ENCODE measurements around the gene SDK1.

The SDK1 gene

DNA sequence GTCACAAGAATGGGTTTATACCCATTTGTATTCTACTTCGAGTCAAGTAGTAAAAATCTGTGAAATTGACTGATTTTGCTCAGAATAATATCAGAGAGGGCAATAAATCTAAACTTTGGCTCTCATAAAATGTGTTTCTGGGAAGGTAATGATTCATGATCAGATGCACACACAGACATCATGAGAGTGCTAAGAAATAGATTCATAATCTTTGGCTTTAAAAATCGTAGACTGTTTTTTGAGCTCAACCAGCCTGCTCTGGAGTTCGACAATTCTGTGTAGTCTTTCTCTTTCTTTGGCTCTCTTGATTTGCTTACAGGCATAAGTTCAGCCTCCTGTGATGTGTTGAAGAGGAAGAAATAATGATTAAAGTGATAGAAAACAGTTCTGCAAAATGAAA, 494.7 kb downstream of the SDK1 start:
- no peak for DNase-seq (ENCODE audit: low read depth in 2 of 2)

- no peak for DNase-seq (ENCODE audit: low read depth in 2 of 2)
Observed at GRCh38 chr7:3805151-3805550, 504.1 kb downstream of the SDK1 start.

DNA sequence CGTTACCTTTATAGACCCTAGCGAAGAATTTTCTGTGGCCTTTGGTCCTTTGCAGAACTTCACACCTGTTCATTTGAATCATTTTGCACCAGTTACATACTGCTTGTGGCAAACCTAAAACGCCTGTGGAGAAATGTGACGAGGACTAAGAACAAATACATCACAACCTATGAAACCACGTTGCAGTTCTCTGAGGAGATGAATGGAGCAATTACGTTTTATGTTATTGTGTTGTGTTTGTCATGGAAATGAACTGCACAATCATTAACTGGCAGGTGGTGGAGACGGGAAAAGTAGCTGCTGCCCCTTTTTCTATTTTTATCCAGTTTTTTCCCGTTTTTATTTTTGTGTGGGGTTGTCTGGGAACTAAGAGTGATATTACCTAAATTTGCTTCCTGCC, 505.5 kb downstream of the SDK1 start:
- DNase-seq (ENCODE audit: low read depth in 2 of 2): no peak

DNA sequence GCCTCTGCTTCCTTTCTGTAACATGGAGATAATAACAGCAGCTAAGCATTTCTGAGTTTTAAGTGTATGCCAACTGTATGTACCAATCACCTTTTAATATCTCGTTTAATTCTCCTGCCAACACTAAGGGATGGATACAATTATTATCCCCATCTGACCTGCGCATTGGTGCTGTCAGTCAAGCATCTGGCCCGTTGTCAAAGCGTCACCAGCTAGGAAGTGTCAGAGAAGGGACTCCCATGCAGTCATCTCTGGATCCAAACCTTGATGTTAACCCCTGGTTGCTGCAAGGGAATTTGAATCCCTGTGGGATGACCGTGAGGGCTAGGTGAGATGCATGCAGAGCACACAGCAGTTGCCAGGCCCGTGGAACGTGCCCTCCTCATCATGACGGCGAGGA, 506.8 kb downstream of the SDK1 start:
- DNase-seq (ENCODE audit: low read depth in 2 of 2): no peak

GRCh38 chr7:3821488-3821887, 520.4 kb downstream of the SDK1 start:
- no peak for DNase-seq (ENCODE audit: low read depth in 2 of 2)

GRCh38 chr7:3825491-3825890, 524.4 kb downstream of the SDK1 start:
- no peak for DNase-seq (ENCODE audit: low read depth in 2 of 2)

- no peak for DNase-seq (ENCODE audit: low read depth in 2 of 2)
Observed at GRCh38 chr7:3832199-3832598, 531.1 kb downstream of the SDK1 start.

DNA sequence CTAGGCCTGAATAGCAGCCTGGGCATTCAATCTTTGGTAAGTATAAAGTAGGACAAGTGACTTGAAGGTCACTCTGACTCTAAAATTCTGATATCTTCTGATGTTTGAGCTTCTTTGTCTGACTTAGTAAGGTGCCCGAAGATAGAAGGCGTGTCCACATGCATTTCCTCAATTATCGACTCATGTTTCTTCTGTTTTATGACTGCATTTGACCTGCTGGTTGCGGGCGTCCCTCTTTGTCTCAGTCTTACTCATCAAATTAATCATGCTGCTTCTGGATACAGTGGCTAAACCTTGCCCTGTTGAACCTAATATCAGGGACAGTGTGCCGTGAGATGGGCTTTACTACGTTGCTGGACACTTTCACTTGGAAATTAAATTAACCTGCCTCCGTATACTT, 534.1 kb downstream of the SDK1 start:
- DNase-seq (ENCODE audit: low read depth in 2 of 2): no peak

GRCh38 chr7:3836855-3837254, 535.8 kb downstream of the SDK1 start:
- DNase-seq (ENCODE audit: low read depth in 2 of 2): no peak

- DNase-seq (ENCODE audit: low read depth in 2 of 2): no peak
Observed at GRCh38 chr7:3844540-3845151, 543.6 kb downstream of the SDK1 start.

- no peak for DNase-seq (ENCODE audit: low read depth in 2 of 2)
Observed at GRCh38 chr7:3846738-3847137, 545.7 kb downstream of the SDK1 start.

DNA sequence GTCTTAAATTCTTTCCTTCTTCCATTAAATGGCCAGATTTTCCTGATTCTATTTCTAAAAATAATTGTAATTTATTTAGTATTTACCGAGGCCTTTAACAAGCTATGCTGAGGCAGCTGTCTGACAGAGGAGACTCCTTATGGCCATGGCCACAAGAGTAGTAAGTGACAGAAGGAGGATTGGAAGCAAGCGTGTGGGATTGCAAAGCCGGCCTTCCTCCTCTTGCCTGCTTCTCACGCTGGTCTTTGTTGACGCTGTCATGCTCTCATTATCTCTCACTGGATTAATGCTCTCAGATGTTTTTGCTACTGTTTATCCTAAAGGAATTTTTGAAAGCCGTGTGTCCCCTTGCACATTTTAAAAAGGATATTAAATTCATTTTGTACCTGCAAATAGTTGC, 546.3 kb downstream of the SDK1 start:
- DNase-seq (ENCODE audit: low read depth in 2 of 2): no peak

- DNase-seq (ENCODE audit: low read depth in 2 of 2): no peak
Observed at GRCh38 chr7:3859431-3859830, 558.4 kb downstream of the SDK1 start.

DNA sequence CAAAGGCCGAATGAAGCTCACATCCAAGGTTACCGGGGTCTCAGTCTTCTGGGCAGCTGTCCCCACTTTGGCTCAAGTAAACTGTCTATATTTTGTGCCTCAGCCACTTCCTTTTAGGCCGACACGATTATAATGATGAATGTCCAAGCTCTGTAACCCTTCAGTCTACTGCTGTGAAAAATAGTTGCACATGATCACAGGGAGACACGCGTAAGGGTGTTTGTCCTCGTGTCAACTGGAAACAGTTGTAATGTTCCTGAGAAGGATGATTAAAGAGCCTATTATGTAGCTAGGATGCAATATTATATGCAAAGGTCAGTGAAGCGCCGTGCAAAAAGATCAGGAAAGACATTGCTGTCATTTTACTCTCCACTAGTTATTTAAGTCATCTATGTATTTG, 559.9 kb downstream of the SDK1 start:
- no peak for DNase-seq (ENCODE audit: low read depth in 2 of 2)

DNA sequence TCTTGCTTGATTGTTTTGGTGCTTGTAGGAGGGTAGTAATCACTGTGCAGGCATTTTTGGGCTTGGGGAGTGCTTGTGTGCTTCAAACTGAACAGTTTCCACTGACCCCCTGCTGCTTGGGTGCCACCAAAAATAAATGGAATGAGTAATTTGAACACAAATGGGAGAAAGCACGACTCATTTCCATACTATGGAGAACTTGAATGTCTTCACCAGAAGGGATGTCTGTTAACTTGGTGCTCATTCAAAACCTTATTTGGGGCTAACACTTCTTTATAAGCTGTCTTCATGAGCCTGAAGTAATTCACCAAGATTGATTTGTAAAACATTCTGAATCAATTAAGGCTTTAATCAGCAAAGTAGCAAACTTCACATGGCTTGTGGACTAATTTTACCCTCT, 560.3 kb downstream of the SDK1 start:
- DNase-seq (ENCODE audit: low read depth in 2 of 2): no peak

GRCh38 chr7:3861941-3862340, 560.9 kb downstream of the SDK1 start:
- DNase-seq (ENCODE audit: low read depth in 2 of 2): no peak

GRCh38 chr7:3862774-3863173, 561.7 kb downstream of the SDK1 start:
- no peak for DNase-seq (ENCODE audit: low read depth in 2 of 2)

GRCh38 chr7:3866277-3866676, 565.2 kb downstream of the SDK1 start:
- no peak for DNase-seq (ENCODE audit: low read depth in 2 of 2)

GRCh38 chr7:3867863-3868262, 566.8 kb downstream of the SDK1 start:
- no peak for DNase-seq (ENCODE audit: low read depth in 2 of 2)

DNA sequence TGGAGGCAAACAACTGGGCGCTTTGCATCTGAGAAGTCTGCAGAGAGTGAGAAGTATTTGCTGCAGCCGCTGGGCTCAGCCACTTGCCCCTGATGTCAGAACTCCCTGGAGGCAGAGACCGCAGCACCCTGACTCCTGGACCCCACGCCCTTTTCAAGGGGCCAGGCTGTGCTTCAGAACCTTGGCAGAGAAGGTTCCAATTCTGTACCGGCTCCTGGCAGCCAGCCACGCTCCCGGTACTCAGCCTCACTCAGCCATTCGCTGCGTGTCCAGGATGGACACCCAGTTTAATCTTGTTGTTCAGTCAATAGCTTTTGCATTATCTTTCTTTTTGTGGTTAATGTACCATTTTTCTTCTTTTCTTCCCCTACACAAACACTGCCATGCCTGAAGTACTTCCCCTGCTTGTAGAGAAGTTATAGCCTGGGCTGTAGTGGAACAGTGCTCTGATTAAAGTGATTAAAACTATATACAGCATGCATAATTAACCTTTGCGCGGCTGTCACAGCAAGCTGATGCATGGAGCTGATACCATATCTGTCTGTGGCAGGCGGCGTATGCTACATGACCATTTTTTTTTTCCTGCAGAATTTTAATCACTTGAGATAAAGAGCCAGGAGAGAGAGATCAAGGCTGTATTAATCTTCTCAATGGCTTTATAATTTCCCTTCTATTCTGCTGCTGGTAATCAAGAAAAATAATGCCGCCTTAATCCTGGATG, 578.5 kb downstream of the SDK1 start:
- DNase-seq (ENCODE audit: low read depth in 2 of 2): no peak

- DNase-seq (ENCODE audit: low read depth in 2 of 2): no peak
Observed at GRCh38 chr7:3880228-3880987, 579.4 kb downstream of the SDK1 start.

GRCh38 chr7:3882782-3883181, 581.7 kb downstream of the SDK1 start:
- no peak for DNase-seq (ENCODE audit: low read depth in 2 of 2)

GRCh38 chr7:3884543-3884942, 583.5 kb downstream of the SDK1 start:
- DNase-seq (ENCODE audit: low read depth in 2 of 2): no peak
